ENCODE data around the gene RPP30.
"Not testable (repeated sequence)": the region's sequence is repeated elsewhere in the genome, so short reads cannot be mapped to it uniquely, and the experiment has no call there.

The RPP30 gene

GRCh38 chr10:90887555-90887954 is 15.8 kb downstream of the RPP30 start:
- TF ChIP-seq, protein P1, sequence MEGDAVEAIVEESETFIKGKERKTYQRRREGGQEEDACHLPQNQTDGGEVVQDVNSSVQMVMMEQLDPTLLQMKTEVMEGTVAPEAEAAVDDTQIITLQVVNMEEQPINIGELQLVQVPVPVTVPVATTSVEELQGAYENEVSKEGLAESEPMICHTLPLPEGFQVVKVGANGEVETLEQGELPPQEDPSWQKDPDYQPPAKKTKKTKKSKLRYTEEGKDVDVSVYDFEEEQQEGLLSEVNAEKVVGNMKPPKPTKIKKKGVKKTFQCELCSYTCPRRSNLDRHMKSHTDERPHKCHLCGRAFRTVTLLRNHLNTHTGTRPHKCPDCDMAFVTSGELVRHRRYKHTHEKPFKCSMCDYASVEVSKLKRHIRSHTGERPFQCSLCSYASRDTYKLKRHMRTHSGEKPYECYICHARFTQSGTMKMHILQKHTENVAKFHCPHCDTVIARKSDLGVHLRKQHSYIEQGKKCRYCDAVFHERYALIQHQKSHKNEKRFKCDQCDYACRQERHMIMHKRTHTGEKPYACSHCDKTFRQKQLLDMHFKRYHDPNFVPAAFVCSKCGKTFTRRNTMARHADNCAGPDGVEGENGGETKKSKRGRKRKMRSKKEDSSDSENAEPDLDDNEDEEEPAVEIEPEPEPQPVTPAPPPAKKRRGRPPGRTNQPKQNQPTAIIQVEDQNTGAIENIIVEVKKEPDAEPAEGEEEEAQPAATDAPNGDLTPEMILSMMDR (IDR thresholded peaks at IDR 0.05), result no peak
- no peak for DNase-seq (ENCODE audit: low spot score)
- H3K27ac ChIP-seq, result no peak overlapping the region
- H3K4me3 ChIP-seq, result no peak overlapping the region

DNA sequence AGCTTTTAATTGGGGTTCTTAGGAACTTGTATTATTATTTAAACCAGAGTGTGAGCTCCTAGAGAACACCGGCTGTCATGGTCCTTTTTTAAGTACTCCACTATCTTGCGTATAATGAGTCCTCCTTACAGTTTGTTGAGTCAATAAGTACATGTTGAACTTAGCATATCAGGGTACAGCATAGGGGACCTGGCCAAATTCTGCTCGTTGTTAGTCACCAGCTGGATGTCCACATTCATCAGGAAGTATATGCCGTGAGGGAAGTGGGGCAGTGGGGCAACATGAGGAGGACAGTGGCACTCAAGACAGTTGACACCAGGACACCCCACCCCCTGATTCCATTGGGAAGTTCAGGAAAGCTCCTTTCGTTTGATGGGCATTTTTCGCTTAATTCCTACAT is 16.6 kb downstream of the RPP30 start:
- TF ChIP-seq, protein P1 (IDR thresholded peaks at IDR 0.05), result no peak
- H3K27ac ChIP-seq, result no peak overlapping the region
- no peak for DNase-seq (ENCODE audit: low spot score)
- H3K4me3 ChIP-seq, result no peak overlapping the region

DNA sequence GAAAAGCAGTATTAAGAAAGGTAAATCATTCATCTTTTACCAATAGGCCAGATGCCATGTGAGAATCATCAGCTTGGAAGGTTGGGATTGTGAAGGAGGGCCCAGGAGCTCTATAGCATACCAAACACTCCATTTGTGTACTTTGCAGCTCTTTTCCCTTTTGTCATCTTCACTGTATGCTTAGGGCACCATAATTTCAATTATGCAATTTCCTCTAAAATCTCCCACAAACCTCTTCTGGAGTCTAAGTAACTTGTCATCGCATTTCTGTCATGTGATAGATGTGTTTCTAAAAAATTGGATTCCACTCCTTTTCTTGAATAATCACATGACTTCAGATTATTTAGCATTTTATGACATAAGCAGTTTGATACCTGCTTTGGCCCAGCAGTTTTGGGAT is 17.9 kb downstream of the RPP30 start:
- Histone ChIP-seq H3K27ac (no peak overlapping the region), H3K4me3 (no peak overlapping the region)
- no peak for DNase-seq (ENCODE audit: low spot score)
- TF ChIP-seq, protein P1 (IDR thresholded peaks at IDR 0.05), result no peak

GRCh38 chr10:90890347-90890746 is 18.6 kb downstream of the RPP30 start:
- TF ChIP-seq, protein P1 (IDR thresholded peaks at IDR 0.05), result no peak
- H3K27ac ChIP-seq, result no peak overlapping the region
- no peak for DNase-seq (ENCODE audit: low spot score)
- H3K4me3 ChIP-seq, result no peak overlapping the region

GRCh38 chr10:90893190-90893589 is 21.4 kb downstream of the RPP30 start:
- Histone ChIP-seq H3K4me3 (no peak overlapping the region), H3K27ac (no peak overlapping the region)
- no peak for DNase-seq (ENCODE audit: low spot score)
- TF ChIP-seq, protein P1 (IDR thresholded peaks at IDR 0.05), result no peak

GRCh38 chr10:90896916-90897315 is 25.1 kb downstream of the RPP30 start:
- H3K27ac ChIP-seq, result not testable (repeated sequence)

GRCh38 chr10:90905925-90906324 is 34.2 kb downstream of the RPP30 start:
- Histone ChIP-seq H3K27ac (no peak overlapping the region), H3K4me3 (no peak overlapping the region)
- DNase-seq (ENCODE audit: low spot score), result no peak
- TF ChIP-seq, protein P1 (IDR thresholded peaks at IDR 0.05), result no peak

More at GRCh38 chr10:90896916-90897315, 25.1 kb downstream of the RPP30 start:
- not testable (repeated sequence) for DNase-seq (ENCODE audit: low spot score); H3K4me3 ChIP-seq

DNA sequence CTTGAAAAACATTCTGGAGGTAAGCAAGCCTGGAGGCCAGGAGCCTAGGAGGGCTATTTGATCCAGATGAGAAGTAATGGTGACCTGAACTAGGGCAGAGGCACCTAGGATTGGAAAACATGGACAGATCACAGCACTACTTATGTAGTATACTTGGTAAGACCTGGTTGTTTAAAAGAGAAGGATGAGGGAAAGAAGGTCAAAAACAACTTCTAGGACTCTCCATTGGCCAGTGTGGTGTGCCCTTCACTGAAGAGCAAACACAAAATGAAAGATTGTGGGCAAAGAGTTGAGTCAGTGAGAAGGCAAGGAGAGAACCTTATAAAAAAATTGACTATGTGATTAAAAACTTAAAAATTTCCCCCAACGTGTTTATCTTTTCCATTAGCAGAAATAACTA is 34.8 kb downstream of the RPP30 start:
- no peak for DNase-seq (ENCODE audit: low spot score)
- TF ChIP-seq, protein P1 (IDR thresholded peaks at IDR 0.05), result no peak
- Histone ChIP-seq H3K4me3 (no peak overlapping the region), H3K27ac (no peak overlapping the region)
